ENCODE measurements around the gene FICD.

The FICD gene

DNA sequence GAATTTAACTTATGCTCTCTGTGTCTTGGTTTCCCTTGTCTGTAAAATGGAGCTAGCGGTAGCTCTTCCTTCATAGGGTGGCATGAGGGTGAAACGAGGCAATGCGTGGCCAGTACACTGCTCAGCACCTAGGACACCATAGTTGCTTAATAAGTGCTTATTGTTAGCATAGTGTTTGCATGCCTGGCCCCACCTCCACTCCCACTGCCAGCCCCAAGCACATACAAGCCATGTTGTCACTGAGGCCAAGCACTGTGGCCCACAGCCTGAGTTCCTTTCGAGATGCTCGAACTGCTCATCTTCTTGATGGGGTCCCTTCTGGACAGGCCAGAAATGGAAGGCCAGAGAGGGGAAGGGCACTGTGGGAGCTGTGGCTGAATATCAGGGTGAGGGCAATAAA is 839 bp downstream of the FICD start:
- H3K79me1 ChIP-seq (ENCODE audit: low read length), result peaks cover 5% of the 10 kb centered on the region
- H2BK120ac ChIP-seq (ENCODE audit: low read depth, low read length), result no peak overlapping the region
- no peaks in the 10 kb centered on the region for H3K79me2 ChIP-seq (ENCODE audit: control insufficient read depth, insufficient read depth, low read length)
- no peak overlapping the region for H2BK5ac ChIP-seq (ENCODE audit: low read length)
- H3K56ac ChIP-seq (ENCODE audit: low read length), result peak overlapping the region; percentile 92
- WGBS (ENCODE audit: extremely low coverage, insufficient coverage, low lambda C conversion rate), result no CpG with 5 or more reads among the region's 5 CpGs
- H4K8ac ChIP-seq (ENCODE audit: low read depth, low read length), result no peak overlapping the region
- H4K5ac ChIP-seq (ENCODE audit: low read length), result no peak overlapping the region
- DNase-seq, result peak; percentile 8
- H3K4me3 ChIP-seq (ENCODE audit: low read length), result peak overlapping the region; percentile 78
- no peaks in the 10 kb centered on the region for H3K27me3 ChIP-seq (ENCODE audit: insufficient read depth, low read length, poor library complexity)
- no peak overlapping the region for H3K23ac ChIP-seq (ENCODE audit: low read length)
- H3K36me3 ChIP-seq (ENCODE audit: control insufficient read depth, insufficient read depth, low read length), result peaks cover 11% of the 10 kb centered on the region
- H3K18ac ChIP-seq (ENCODE audit: low read length), result no peak overlapping the region
- peak overlapping the region; percentile 85 for H3K9ac ChIP-seq (ENCODE audit: low read length)
- H2AK5ac ChIP-seq (ENCODE audit: low read length), result no peak overlapping the region
- no peak overlapping the region for H3K27ac ChIP-seq (ENCODE audit: low read depth, low read length)
- H3K4me1 ChIP-seq (ENCODE audit: control insufficient read depth, low read depth, low read length), result no peaks in the 10 kb centered on the region
- no peak overlapping the region for H2BK15ac ChIP-seq (replicated peaks; ENCODE audit: low read depth)
- peak overlapping the region; percentile 65 for H3K4me2 ChIP-seq (ENCODE audit: low read length)
- H3K4ac ChIP-seq (ENCODE audit: low read depth, low read length), result no peak overlapping the region

DNA sequence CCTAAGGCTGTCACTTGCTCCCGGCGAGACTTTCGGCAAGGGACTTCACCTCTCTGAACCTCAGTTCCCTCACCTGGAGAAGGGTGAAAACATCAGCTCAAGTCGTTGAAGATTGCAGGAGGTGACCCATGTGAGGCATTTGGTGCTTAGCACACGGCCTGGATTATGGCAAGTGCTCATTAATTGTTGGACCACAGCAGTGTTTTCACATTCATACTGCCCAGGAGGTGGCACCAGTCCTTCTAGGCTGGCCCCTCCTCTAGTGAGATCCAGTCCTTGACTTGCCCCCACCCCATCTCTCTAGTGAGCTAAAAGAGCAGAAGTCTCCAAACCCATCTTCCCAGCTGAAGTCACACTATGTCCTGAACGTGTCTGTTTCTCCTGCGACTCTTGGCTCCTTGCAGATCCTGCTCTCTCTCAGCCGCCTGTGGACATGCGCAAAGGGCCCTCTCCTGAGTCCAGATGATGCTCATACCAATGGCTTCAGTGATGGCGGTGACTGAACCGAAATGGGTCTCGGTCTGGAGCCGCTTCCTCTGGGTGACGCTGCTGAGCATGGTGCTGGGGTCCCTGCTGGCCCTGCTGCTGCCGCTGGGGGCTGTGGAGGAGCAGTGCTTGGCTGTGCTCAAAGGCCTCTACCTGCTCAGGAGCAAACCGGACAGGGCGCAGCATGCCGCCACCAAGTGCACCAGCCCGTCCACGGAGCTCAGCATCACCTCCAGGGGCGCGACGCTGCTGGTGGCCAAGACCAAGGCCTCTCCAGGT is 1.6 kb downstream of the FICD start:
- H4K5ac ChIP-seq (ENCODE audit: low read length), result no peak overlapping the region
- no peak overlapping the region for H3K18ac ChIP-seq (ENCODE audit: low read length)
- H3K23ac ChIP-seq (ENCODE audit: low read length), result no peak overlapping the region
- no peaks in the 10 kb centered on the region for H3K27me3 ChIP-seq (ENCODE audit: insufficient read depth, low read length, poor library complexity)
- no peak overlapping the region for H2AK5ac ChIP-seq (ENCODE audit: low read length)
- H3K79me2 ChIP-seq (ENCODE audit: control insufficient read depth, insufficient read depth, low read length), result no peaks in the 10 kb centered on the region
- no peak overlapping the region for H3K56ac ChIP-seq (ENCODE audit: low read length)
- no peak overlapping the region for H4K8ac ChIP-seq (ENCODE audit: low read depth, low read length)
- H2BK120ac ChIP-seq (ENCODE audit: low read depth, low read length), result no peak overlapping the region
- no peak overlapping the region for H2BK15ac ChIP-seq (replicated peaks; ENCODE audit: low read depth)
- no peak overlapping the region for H3K4me2 ChIP-seq (ENCODE audit: low read length)
- H3K4me1 ChIP-seq (ENCODE audit: control insufficient read depth, low read depth, low read length), result no peaks in the 10 kb centered on the region
- H2BK5ac ChIP-seq (ENCODE audit: low read length), result no peak overlapping the region
- peak; percentile 32 for DNase-seq
- H3K27ac ChIP-seq (ENCODE audit: low read depth, low read length), result no peak overlapping the region
- H3K4me3 ChIP-seq (ENCODE audit: low read length), result no peak overlapping the region
- peaks cover 7% of the 10 kb centered on the region for H3K79me1 ChIP-seq (ENCODE audit: low read length)
- H3K9ac ChIP-seq (ENCODE audit: low read length), result no peak overlapping the region
- no CpG with 5 or more reads among the region's 23 CpGs for WGBS (ENCODE audit: extremely low coverage, insufficient coverage, low lambda C conversion rate)
- H3K36me3 ChIP-seq (ENCODE audit: control insufficient read depth, insufficient read depth, low read length), result peaks cover 14% of the 10 kb centered on the region
- no peak overlapping the region for H3K4ac ChIP-seq (ENCODE audit: low read depth, low read length)

DNA sequence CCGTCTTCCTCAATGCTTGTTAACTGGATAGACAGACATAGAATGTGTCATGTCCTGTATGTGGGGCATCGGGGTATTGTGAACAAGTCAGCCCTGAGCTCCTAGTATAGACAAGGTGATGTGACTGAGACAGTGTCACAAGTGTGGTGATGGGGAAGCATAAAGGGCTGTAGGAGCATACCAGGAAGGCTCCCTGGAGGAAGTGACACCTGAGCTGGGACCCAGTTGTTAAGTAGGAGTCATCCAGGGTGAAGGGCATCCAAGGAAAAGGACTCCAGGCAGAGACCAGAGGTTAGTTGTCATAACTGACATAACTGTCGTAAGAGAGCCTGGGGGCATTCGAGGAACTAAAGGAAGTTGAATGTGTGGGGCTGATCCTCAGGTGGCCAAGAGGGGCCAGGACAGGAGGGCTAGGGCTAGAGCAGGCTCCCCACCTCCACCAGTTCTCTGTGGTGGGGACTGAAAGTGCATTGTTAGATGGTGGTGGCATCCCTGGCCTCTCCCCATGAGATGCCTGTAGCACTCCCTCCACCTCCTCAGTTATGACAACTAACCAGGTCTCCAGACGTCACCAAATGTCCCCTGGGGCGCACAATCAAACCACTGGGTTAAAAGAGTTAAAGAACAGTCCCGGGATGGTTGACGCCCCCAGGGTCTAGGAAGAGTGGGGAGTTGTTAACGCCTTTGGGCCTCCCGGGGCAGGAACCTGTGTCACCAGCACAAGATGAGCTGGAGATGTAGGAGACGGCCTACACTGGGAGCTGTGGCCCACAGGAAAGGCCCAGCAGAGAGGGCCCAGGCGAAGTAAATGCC is 2.4 kb downstream of the FICD start:
- H3K79me1 ChIP-seq (ENCODE audit: low read length), result peaks cover 7% of the 10 kb centered on the region
- no peak overlapping the region for H4K8ac ChIP-seq (ENCODE audit: low read depth, low read length)
- DNase-seq, result peak; percentile 39
- no CpG with 5 or more reads among the region's 12 CpGs for WGBS (ENCODE audit: extremely low coverage, insufficient coverage, low lambda C conversion rate)
- H2BK120ac ChIP-seq (ENCODE audit: low read depth, low read length), result no peak overlapping the region
- no peak overlapping the region for H3K23ac ChIP-seq (ENCODE audit: low read length)
- H3K4me3 ChIP-seq (ENCODE audit: low read length), result no peak overlapping the region
- H2BK15ac ChIP-seq (replicated peaks; ENCODE audit: low read depth), result no peak overlapping the region
- no peaks in the 10 kb centered on the region for H3K79me2 ChIP-seq (ENCODE audit: control insufficient read depth, insufficient read depth, low read length)
- H3K27ac ChIP-seq (ENCODE audit: low read depth, low read length), result no peak overlapping the region
- no peak overlapping the region for H4K5ac ChIP-seq (ENCODE audit: low read length)
- H3K18ac ChIP-seq (ENCODE audit: low read length), result no peak overlapping the region
- H3K4ac ChIP-seq (ENCODE audit: low read depth, low read length), result no peak overlapping the region
- H3K56ac ChIP-seq (ENCODE audit: low read length), result no peak overlapping the region
- H2AK5ac ChIP-seq (ENCODE audit: low read length), result no peak overlapping the region
- H3K9ac ChIP-seq (ENCODE audit: low read length), result no peak overlapping the region
- no peak overlapping the region for H2BK5ac ChIP-seq (ENCODE audit: low read length)
- no peak overlapping the region for H3K4me2 ChIP-seq (ENCODE audit: low read length)
- H3K36me3 ChIP-seq (ENCODE audit: control insufficient read depth, insufficient read depth, low read length), result peaks cover 14% of the 10 kb centered on the region
- H3K27me3 ChIP-seq (ENCODE audit: insufficient read depth, low read length, poor library complexity), result no peaks in the 10 kb centered on the region
- no peaks in the 10 kb centered on the region for H3K4me1 ChIP-seq (ENCODE audit: control insufficient read depth, low read depth, low read length)

- H3K4me2 ChIP-seq (ENCODE audit: low read length), result no peak overlapping the region
- H3K79me1 ChIP-seq (ENCODE audit: low read length), result peaks cover 7% of the 10 kb centered on the region
- no peak overlapping the region for H3K4ac ChIP-seq (ENCODE audit: low read depth, low read length)
- no peak overlapping the region for H3K56ac ChIP-seq (ENCODE audit: low read length)
- H2BK120ac ChIP-seq (ENCODE audit: low read depth, low read length), result no peak overlapping the region
- H2BK5ac ChIP-seq (ENCODE audit: low read length), result no peak overlapping the region
- peaks cover 14% of the 10 kb centered on the region for H3K36me3 ChIP-seq (ENCODE audit: control insufficient read depth, insufficient read depth, low read length)
- no peak overlapping the region for H3K4me3 ChIP-seq (ENCODE audit: low read length)
- H4K8ac ChIP-seq (ENCODE audit: low read depth, low read length), result no peak overlapping the region
- H3K27me3 ChIP-seq (ENCODE audit: insufficient read depth, low read length, poor library complexity), result no peaks in the 10 kb centered on the region
- no peak overlapping the region for H4K5ac ChIP-seq (ENCODE audit: low read length)
- no peak overlapping the region for H2BK15ac ChIP-seq (replicated peaks; ENCODE audit: low read depth)
- H3K9ac ChIP-seq (ENCODE audit: low read length), result no peak overlapping the region
- no peak overlapping the region for H3K18ac ChIP-seq (ENCODE audit: low read length)
- no peak overlapping the region for H2AK5ac ChIP-seq (ENCODE audit: low read length)
- H3K4me1 ChIP-seq (ENCODE audit: control insufficient read depth, low read depth, low read length), result no peaks in the 10 kb centered on the region
- H3K79me2 ChIP-seq (ENCODE audit: control insufficient read depth, insufficient read depth, low read length), result no peaks in the 10 kb centered on the region
- no peak overlapping the region for H3K23ac ChIP-seq (ENCODE audit: low read length)
- no peak for DNase-seq
- H3K27ac ChIP-seq (ENCODE audit: low read depth, low read length), result no peak overlapping the region
- no CpG with 5 or more reads among the region's 24 CpGs for WGBS (ENCODE audit: extremely low coverage, insufficient coverage, low lambda C conversion rate)
Measured at GRCh38 chr12:108518101-108518715, 3.1 kb downstream of the FICD start.

GRCh38 chr12:108518716-108519496 is 3.8 kb downstream of the FICD start:
- Histone ChIP-seq H2BK5ac (ENCODE audit: low read length) (no peak overlapping the region), H2BK15ac (replicated peaks; ENCODE audit: low read depth) (no peak overlapping the region), H3K56ac (ENCODE audit: low read length) (no peak overlapping the region), H3K9ac (ENCODE audit: low read length) (no peak overlapping the region), H3K27me3 (ENCODE audit: insufficient read depth, low read length, poor library complexity) (no peaks in the 10 kb centered on the region), H3K4me2 (ENCODE audit: low read length) (no peak overlapping the region), H3K4me1 (ENCODE audit: control insufficient read depth, low read depth, low read length) (no peaks in the 10 kb centered on the region), H3K36me3 (ENCODE audit: control insufficient read depth, insufficient read depth, low read length) (peaks cover 14% of the 10 kb centered on the region), H4K8ac (ENCODE audit: low read depth, low read length) (no peak overlapping the region), H3K27ac (ENCODE audit: low read depth, low read length) (no peak overlapping the region), H2BK120ac (ENCODE audit: low read depth, low read length) (no peak overlapping the region), H3K23ac (ENCODE audit: low read length) (no peak overlapping the region), H3K18ac (ENCODE audit: low read length) (no peak overlapping the region), H4K5ac (ENCODE audit: low read length) (no peak overlapping the region), H2AK5ac (ENCODE audit: low read length) (no peak overlapping the region), H3K79me2 (ENCODE audit: control insufficient read depth, insufficient read depth, low read length) (no peaks in the 10 kb centered on the region), H3K4me3 (ENCODE audit: low read length) (no peak overlapping the region), H3K79me1 (ENCODE audit: low read length) (peaks cover 7% of the 10 kb centered on the region), H3K4ac (ENCODE audit: low read depth, low read length) (no peak overlapping the region)
- no peak for DNase-seq
- no CpG with 5 or more reads among the region's 39 CpGs for WGBS (ENCODE audit: extremely low coverage, insufficient coverage, low lambda C conversion rate)

Measured in mesendoderm (in vitro differentiated cells).